Activated naive CD4-positive, alpha-beta T cell treated with anti-CD3 and anti-CD28 coated beads for 36 hours (primary cell): ENCODE data around the gene ST6GALNAC3. TPM values are rescaled to one million over a fixed set of nuclear protein-coding genes. Genes with fewer than 3 reads are reported as not detected.

Source experiments
- CTCF ChIA-PET: fragments of 350-600 bp; sonication (Branson Sonifier 250); formaldehyde crosslinking; loops from one replicate; lab custom pipeline; 2021; ENCODE audit warnings: antibody characterized with exemption; lab: Charles Lee
- DNase-seq: peaks from one replicate; pipeline ENCODE4 v3.0.0-alpha.2; 2020
- H3K27ac Mint-ChIP-seq: one replicate; pipeline ENCODE4 v1.8.0; 2021; ENCODE audit warnings: mild to moderate bottlenecking, mixed read lengths
- H3K27me3 Mint-ChIP-seq: one replicate; pipeline ENCODE4 v1.8.0; 2021; ENCODE audit warnings: low read depth, mixed read lengths
- H3K36me3 Mint-ChIP-seq: one replicate; pipeline ENCODE4 v1.8.0; 2021; ENCODE audit warnings: low read depth, mixed read lengths
- H3K4me1 Mint-ChIP-seq: one replicate; pipeline ENCODE4 v1.8.0; 2021; ENCODE audit warnings: low read depth, mixed read lengths
- H3K4me3 Mint-ChIP-seq: one replicate; pipeline ENCODE4 v1.8.0; 2021; ENCODE audit warnings: mild to moderate bottlenecking, moderate library complexity, mixed read lengths
- H3K9me3 Mint-ChIP-seq: one replicate; pipeline ENCODE4 v1.8.0; 2021; ENCODE audit warnings: mixed read lengths
- intact Hi-C: fragments of 100-400 bp; cut with micrococcal nuclease; formaldehyde crosslinking; loops from one replicate; pipeline ENCODE4 v1.15.1; 2023
- total RNA-seq, 2 experiments: library from RNA; stranded (reverse); gene quantifications; one replicate each; pipeline ENCODE4 v1.2.3, GENCODE V29; 2021

Gene ST6GALNAC3
- total RNA-seq, 2 experiments from 2014 or later, result 2.5 to 2.8 TPM

DNA sequence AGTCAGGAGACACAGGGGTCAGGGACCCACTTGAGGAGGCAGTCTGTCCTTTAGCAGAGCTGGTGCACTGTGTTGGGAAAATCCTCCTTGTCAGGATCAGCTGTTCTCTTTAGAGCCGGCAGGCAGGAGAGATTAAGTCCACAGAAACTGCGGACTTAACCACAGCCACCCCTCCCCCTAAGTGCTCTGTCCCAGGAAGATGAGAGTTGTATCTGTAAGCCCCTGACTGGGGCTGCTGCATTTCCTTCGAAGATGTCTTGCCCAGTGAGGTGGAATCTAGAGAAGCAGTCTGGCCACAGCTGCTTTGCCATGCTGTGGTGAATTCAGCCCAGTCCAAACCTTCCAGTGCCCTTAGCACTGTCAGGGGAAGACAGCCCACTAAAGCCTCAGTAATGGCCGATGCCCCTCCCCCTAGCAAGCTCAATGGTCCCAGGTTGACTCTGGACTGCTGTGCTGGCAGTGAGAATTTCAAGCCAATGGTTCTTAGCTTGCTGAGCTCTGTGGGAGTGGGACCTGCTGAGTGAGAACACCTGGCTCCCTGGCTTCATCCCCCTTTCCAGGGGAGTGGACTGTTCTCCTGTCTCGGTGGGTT lies 172.8 kb downstream of the ST6GALNAC3 start:
- peaks cover 14% of the 10 kb centered on the region for H3K9me3 Mint-ChIP-seq
- CTCF ChIA-PET, result no interaction called here
- DNase-seq, result no peak
- H3K27ac Mint-ChIP-seq, result no peak overlapping the region
- H3K4me1 Mint-ChIP-seq, result peaks cover 32% of the 10 kb centered on the region
- H3K36me3 Mint-ChIP-seq, result peaks cover 4% of the 10 kb centered on the region
- intact Hi-C loops, result no loop called here
- no peaks in the 10 kb centered on the region for H3K27me3 Mint-ChIP-seq
- no peak overlapping the region for H3K4me3 Mint-ChIP-seq

DNA sequence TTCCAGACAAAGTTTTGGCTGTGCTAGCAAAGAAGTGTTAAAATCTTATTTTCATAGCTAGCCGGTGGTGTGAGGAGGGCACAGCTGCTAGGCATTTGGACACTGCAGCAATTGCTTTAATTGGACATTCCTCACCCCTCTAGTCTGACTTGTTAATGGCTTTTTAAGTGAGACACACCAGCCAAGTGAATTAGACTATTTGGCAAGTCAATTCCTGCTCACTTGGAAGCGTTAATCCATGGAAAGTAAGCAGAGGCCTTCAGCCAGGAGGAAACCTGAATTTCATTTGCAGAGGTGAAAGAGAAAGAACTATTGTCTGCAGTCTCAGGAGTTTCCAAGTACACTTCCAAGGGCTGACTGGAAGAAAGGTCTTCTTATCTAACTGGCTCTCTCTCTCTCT lies 175.7 kb downstream of the ST6GALNAC3 start:
- Mint-ChIP-seq H3K27ac (no peak overlapping the region), H3K9me3 (peaks cover 1% of the 10 kb centered on the region), H3K4me3 (no peak overlapping the region), H3K27me3 (no peaks in the 10 kb centered on the region), H3K4me1 (peaks cover 52% of the 10 kb centered on the region), H3K36me3 (peaks cover under 1% of the 10 kb centered on the region)
- DNase-seq, result no peak
- intact Hi-C loops, result loop anchor here (10.0 kb wide), 2 partner anchors 245 to 465 kb away; partner anchors contain the start of gene RABGGTB
- CTCF ChIA-PET, result no interaction called here

GRCh38 chr1:76252431-76252830 lies 177.9 kb downstream of the ST6GALNAC3 start:
- no peak overlapping the region for H3K27ac Mint-ChIP-seq
- H3K4me1 Mint-ChIP-seq, result peaks cover 59% of the 10 kb centered on the region
- no peaks in the 10 kb centered on the region for H3K9me3 Mint-ChIP-seq
- H3K27me3 Mint-ChIP-seq, result no peaks in the 10 kb centered on the region
- DNase-seq, result no peak
- H3K4me3 Mint-ChIP-seq, result no peak overlapping the region
- CTCF ChIA-PET, result no interaction called here
- H3K36me3 Mint-ChIP-seq, result no peaks in the 10 kb centered on the region
- intact Hi-C loops, result loop anchor here (10.0 kb wide), 2 partner anchors 242 to 468 kb away; partner anchors contain the start of gene RABGGTB

- no peaks in the 10 kb centered on the region for H3K36me3 Mint-ChIP-seq
- H3K4me3 Mint-ChIP-seq, result no peak overlapping the region
- intact Hi-C loops, result loop anchor here (1.0 to 10.0 kb wide), 6 partner anchors 13 to 470 kb away; partner anchors contain the start of gene RABGGTB
- peak overlapping the region; percentile 65 for H3K27ac Mint-ChIP-seq
- peaks cover 68% of the 10 kb centered on the region for H3K4me1 Mint-ChIP-seq
- H3K27me3 Mint-ChIP-seq, result no peaks in the 10 kb centered on the region
- CTCF ChIA-PET, result interaction anchor here (0.5 to 1.4 kb wide), 7 partner anchors 30 to 576 kb away, joined by 3 to 8 read pairs (median 4); no protein-coding TSS in a partner anchor
- no peaks in the 10 kb centered on the region for H3K9me3 Mint-ChIP-seq
- DNase-seq, result peak; percentile 56
These were observed 179.8 kb downstream of the ST6GALNAC3 start for GRCh38 chr1:76254104-76255030.

GRCh38 chr1:76256289-76257223 lies 182.0 kb downstream of the ST6GALNAC3 start:
- CTCF ChIA-PET, result interaction anchor here (1.4 kb wide), 1 partner anchor 34 kb away, joined by 3 read pairs; no protein-coding TSS in a partner anchor
- Mint-ChIP-seq H3K4me3 (peak overlapping the region; percentile 17), H3K27ac (peak overlapping the region; percentile 55), H3K9me3 (no peaks in the 10 kb centered on the region), H3K27me3 (no peaks in the 10 kb centered on the region), H3K36me3 (no peaks in the 10 kb centered on the region), H3K4me1 (peaks cover 77% of the 10 kb centered on the region)
- intact Hi-C loops, result loop anchor here (10.0 kb wide), 2 partner anchors 238 to 472 kb away; partner anchors contain the start of gene RABGGTB
- DNase-seq, result peak; percentile 33

DNA sequence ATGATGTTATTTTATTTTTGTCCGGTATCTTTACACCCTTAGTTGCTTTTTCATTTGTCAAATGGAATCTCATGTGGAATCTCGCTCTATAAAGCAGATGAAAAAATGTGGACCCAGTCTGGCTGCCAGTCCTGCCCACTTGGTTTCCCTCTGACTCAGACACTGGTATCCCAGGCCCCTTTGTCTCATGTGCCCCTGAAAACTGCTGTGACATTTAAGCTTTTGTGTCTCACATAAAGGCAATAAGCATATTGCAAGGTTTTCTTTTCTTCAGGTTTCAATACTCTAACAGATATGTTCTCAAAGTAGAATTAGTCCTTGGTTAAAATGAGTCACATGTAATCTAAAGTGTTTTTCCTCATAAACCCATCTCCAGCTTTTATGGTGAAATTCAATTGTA lies 183.3 kb downstream of the ST6GALNAC3 start:
- Mint-ChIP-seq H3K36me3 (no peaks in the 10 kb centered on the region), H3K27me3 (no peaks in the 10 kb centered on the region), H3K4me1 (peaks cover 83% of the 10 kb centered on the region), H3K27ac (peak overlapping the region; percentile 66), H3K4me3 (no peak overlapping the region), H3K9me3 (no peaks in the 10 kb centered on the region)
- peak; percentile 25 for DNase-seq
- intact Hi-C loops, result loop anchor here (1.0 to 10.0 kb wide), 4 partner anchors 9 to 473 kb away; partner anchors contain the start of gene RABGGTB
- CTCF ChIA-PET, result interaction anchor here (1.4 kb wide), 3 partner anchors 10 to 36 kb away, joined by 3 read pairs; no protein-coding TSS in a partner anchor

GRCh38 chr1:76259270-76259669 lies 184.7 kb downstream of the ST6GALNAC3 start:
- Mint-ChIP-seq H3K27me3 (no peaks in the 10 kb centered on the region), H3K4me3 (no peak overlapping the region), H3K4me1 (peaks cover 71% of the 10 kb centered on the region), H3K36me3 (no peaks in the 10 kb centered on the region), H3K27ac (no peak overlapping the region), H3K9me3 (no peaks in the 10 kb centered on the region)
- CTCF ChIA-PET, result interaction anchor here (0.6 to 1.4 kb wide), 2 partner anchors 9 to 1384 kb away, joined by 3 read pairs; no protein-coding TSS in a partner anchor
- intact Hi-C loops, result loop anchor here (10.0 kb wide), 2 partner anchors 236 to 474 kb away; partner anchors contain the start of gene RABGGTB
- DNase-seq, result no peak

- no peak overlapping the region for H3K4me3 Mint-ChIP-seq
- no peak for DNase-seq
- H3K36me3 Mint-ChIP-seq, result no peaks in the 10 kb centered on the region
- H3K27ac Mint-ChIP-seq, result no peak overlapping the region
- intact Hi-C loops, result loop anchor here (10.0 kb wide), 2 partner anchors 1425 to 1495 kb away; partner anchors contain the start of genes USP33 and ZZZ3
- CTCF ChIA-PET, result interaction anchor here (1.4 to 1.6 kb wide), 2 partner anchors 33 to 90 kb away, joined by 3 read pairs; no protein-coding TSS in a partner anchor
- no peaks in the 10 kb centered on the region for H3K9me3 Mint-ChIP-seq
- H3K4me1 Mint-ChIP-seq, result peaks cover 61% of the 10 kb centered on the region
- H3K27me3 Mint-ChIP-seq, result no peaks in the 10 kb centered on the region
These were observed 185.7 kb downstream of the ST6GALNAC3 start for GRCh38 chr1:76260279-76260678.

DNA sequence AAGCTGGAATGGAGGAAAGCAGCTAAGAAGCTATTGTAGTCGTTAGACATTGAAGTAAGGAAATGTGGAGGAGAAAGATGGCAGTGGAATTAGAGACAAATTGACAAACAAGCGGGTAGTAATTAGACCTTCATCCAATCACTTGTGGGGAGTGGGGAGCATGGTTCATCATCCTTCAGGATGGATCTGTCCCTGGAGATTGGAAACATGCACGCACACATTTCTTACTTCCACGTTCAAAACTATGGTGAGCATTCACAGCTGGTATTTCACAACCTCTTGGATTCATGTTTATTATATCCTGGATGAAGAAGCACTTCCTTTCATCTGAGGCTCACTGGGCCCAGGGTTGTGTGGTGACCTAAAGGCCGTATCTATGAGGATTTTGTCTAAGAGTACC lies 188.1 kb downstream of the ST6GALNAC3 start:
- CTCF ChIA-PET, result interaction anchor here (0.5 to 1.7 kb wide), 2 partner anchors 108 to 1084 kb away, joined by 3 to 4 read pairs; no protein-coding TSS in a partner anchor
- no peaks in the 10 kb centered on the region for H3K36me3 Mint-ChIP-seq
- intact Hi-C loops, result loop anchor here (10.0 kb wide), 2 partner anchors 1422 to 1492 kb away; partner anchors contain the start of genes USP33 and ZZZ3

GRCh38 chr1:76264642-76265041 lies 190.1 kb downstream of the ST6GALNAC3 start:
- H3K36me3 Mint-ChIP-seq, result no peaks in the 10 kb centered on the region
- H3K4me3 Mint-ChIP-seq, result no peak overlapping the region
- H3K9me3 Mint-ChIP-seq, result no peaks in the 10 kb centered on the region
- peaks cover 53% of the 10 kb centered on the region for H3K4me1 Mint-ChIP-seq
- DNase-seq, result no peak
- H3K27ac Mint-ChIP-seq, result no peak overlapping the region
- CTCF ChIA-PET, result interaction anchor here (1.5 kb wide), 1 partner anchor 29 kb away, joined by 6 read pairs; no protein-coding TSS in a partner anchor
- intact Hi-C loops, result loop anchor here (5.0 to 10.0 kb wide), 3 partner anchors 187 to 1490 kb away; partner anchors contain the start of genes USP33 and ZZZ3
- H3K27me3 Mint-ChIP-seq, result no peaks in the 10 kb centered on the region

More for the DNA sequence above, 188.1 kb downstream of the ST6GALNAC3 start:
- Mint-ChIP-seq H3K27me3 (no peaks in the 10 kb centered on the region), H3K4me1 (peaks cover 52% of the 10 kb centered on the region), H3K4me3 (no peak overlapping the region), H3K9me3 (no peaks in the 10 kb centered on the region), H3K27ac (no peak overlapping the region)
- no peak for DNase-seq

GRCh38 chr1:76266762-76267161 lies 192.2 kb downstream of the ST6GALNAC3 start:
- CTCF ChIA-PET, result interaction anchor here (0.9 kb wide), 1 partner anchor 24 kb away, joined by 3 read pairs; no protein-coding TSS in a partner anchor
- Mint-ChIP-seq H3K9me3 (no peaks in the 10 kb centered on the region), H3K27ac (peak overlapping the region; percentile 83), H3K27me3 (no peaks in the 10 kb centered on the region), H3K36me3 (no peaks in the 10 kb centered on the region), H3K4me1 (peaks cover 60% of the 10 kb centered on the region), H3K4me3 (no peak overlapping the region)
- DNase-seq, result no peak
- intact Hi-C loops, result loop anchor here (1.0 to 10.0 kb wide), 8 partner anchors 8 to 1488 kb away; partner anchors contain the start of genes USP33 and ZZZ3
